Lung (tissue), 12 donors: ENCODE measurements around the gene PTGES3. TPM values are rescaled to one million over a fixed set of nuclear protein-coding genes. Genes with fewer than 3 reads are reported as not detected.
A peak's percentile ranks its signal among the peaks of the same experiment; 100 is the strongest.

Experiments
- ATAC-seq: fragments of 200-7000 bp; cut with Tn5 transposase; one replicate; pipeline ENCODE4 v1.9.1; 2020; ENCODE audit warnings: moderate number of reproducible peaks; ENCODE audit not compliant: insufficient read depth, low FRiP score
- DNase-seq, 3 donors: peaks; one replicate each; pipeline ENCODE4 v3.0.0-alpha.2; 2013 to 2017
- H3K27ac ChIP-seq, 2 donors: one replicate each; pipeline ENCODE4 v1.5.1; 2013; ENCODE audit warnings: mild to moderate bottlenecking in 2 of 2, moderate library complexity in 2 of 2, control low read depth in 1 of 2, inconsistent platforms in 1 of 2, low read depth in 1 of 2, low read length in 1 of 2
- H3K27me3 ChIP-seq, 3 donors: one replicate each; pipeline ENCODE4 v1.5.1; 2013; ENCODE audit warnings: low read length in 2 of 3; ENCODE audit not compliant: control insufficient read depth in 3 of 3, insufficient read depth in 3 of 3
- H3K36me3 ChIP-seq, 4 donors: one replicate each; pipeline ENCODE4 v1.5.1; 2013; ENCODE audit warnings: low read length in 4 of 4, mild to moderate bottlenecking in 1 of 4, moderate library complexity in 1 of 4; ENCODE audit not compliant: control insufficient read depth in 4 of 4, insufficient read depth in 4 of 4
- H3K4me1 ChIP-seq, 5 donors: one replicate each; pipeline ENCODE4 v1.5.1; 2013; ENCODE audit warnings: low read length in 5 of 5, mild to moderate bottlenecking in 2 of 5, moderate library complexity in 1 of 5; ENCODE audit not compliant: control insufficient read depth in 5 of 5, insufficient read depth in 5 of 5
- H3K4me3 ChIP-seq: one replicate; pipeline ENCODE4 v1.5.1; 2013; ENCODE audit warnings: mild to moderate bottlenecking, control low read depth, moderate library complexity
- H3K9ac ChIP-seq, 2 donors: one replicate each; pipeline ENCODE4 v1.5.1; 2013; ENCODE audit warnings: low read length in 2 of 2, control low read depth in 1 of 2; ENCODE audit not compliant: insufficient read depth in 1 of 2
- H3K9me3 ChIP-seq, 4 donors: one replicate each; pipeline ENCODE4 v1.5.1; 2013; ENCODE audit warnings: low read length in 3 of 4, mild to moderate bottlenecking in 1 of 4, moderate library complexity in 1 of 4; ENCODE audit not compliant: control insufficient read depth in 4 of 4, insufficient read depth in 3 of 4
- CTCF ChIP-seq: IDR thresholded peaks from 2 replicates; pipeline ENCODE4 v1.5.1; 2012; ENCODE audit warnings: mild to moderate bottlenecking; ENCODE audit errors: control extremely low read depth, extremely low read depth
- WGBS, 2 donors: extraction: QIAGEN DNeasy Blood & Tissue Kit; methylation state at CpG; one replicate each; pipeline ENCODE4 v1.1.7; 2013; 5-methylcytosine and 5-hydroxymethylcytosine counted together
- polyA plus RNA-seq, 2 donors: library from polyadenylated mRNA; stranded (reverse); fragments of 200-250 nt; gene quantifications; one replicate each; pipeline ENCODE4 v1.2.1, GENCODE V29; 2013
- total RNA-seq, 2 donors: library from RNA; depleted of rRNA in 1 of 2; stranded (reverse); fragments of >200 nt in 1 of 2; gene quantifications; one replicate each; pipeline ENCODE4 v1.2.1, GENCODE V29; 2014 to 2021
- donor health status: control.
- donor health status: control.
- donor health status: Bipolar disorder and iron deficiency.
- donor health status: healthy.
- donor health status: DM: yes; HTN: yes; CAD: no.

Gene PTGES3
- total and polyA plus RNA-seq, 4 donors, result 88.6 to 180 (median 152) TPM

DNA sequence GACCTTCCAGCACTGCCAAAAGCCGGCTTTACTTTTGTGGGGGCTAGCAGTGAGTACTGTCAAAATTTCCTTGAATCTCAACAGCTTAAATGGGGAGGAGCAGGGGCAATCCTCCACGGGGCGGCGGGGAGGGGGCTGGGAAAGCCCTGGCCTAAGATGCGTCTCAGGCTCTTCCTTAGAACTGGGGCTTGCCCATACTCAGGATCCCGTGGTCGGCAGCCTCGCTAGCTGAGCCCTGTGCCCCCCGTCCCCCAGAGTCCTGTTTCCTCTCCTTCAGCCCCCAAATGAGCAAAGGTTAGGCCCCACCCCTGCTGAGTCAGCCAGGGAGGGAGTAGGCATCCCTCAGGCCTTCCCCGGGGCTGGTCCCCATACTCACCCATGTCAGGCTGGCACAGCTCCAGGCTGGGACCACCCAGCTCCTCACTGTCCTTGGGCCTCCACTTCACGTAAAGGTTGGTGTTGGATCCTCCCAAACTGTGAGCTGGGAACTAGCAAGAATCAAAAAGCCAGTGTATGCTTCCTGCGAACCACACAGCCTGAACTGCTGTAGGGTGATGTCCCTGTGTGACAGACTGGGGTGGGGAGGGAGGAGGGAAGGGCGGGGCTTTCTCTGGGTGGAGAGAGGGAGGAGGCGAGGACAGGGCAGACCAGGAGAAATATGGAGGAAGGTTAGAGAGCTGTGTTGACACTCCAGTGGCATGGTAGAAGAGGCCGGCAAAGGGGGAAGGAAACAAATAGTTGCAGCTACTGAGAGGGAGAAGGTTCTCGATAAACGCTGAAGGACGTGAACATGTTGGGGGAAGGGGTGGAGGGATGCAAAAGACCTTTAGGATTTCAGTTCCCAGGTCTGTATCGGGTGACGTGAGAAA lies 52.0 kb downstream of the PTGES3 start:
- ATAC-seq (peak; percentile 75), DNase-seq (peak; percentile 91 to 95 (median 95))
- Histone ChIP-seq H3K27ac (peak overlapping the region; percentile 77 to 95), H3K27me3 (no peaks in the 10 kb centered on the region), H3K9ac (peak overlapping the region; percentile 14 to 97), H3K4me1 (peaks cover 15 to 53% (median 19%) of the 10 kb centered on the region in 5 donors), H3K9me3 (no peaks in the 10 kb centered on the region), H3K36me3 (peaks cover 22 to 30% (median 24%) of the 10 kb centered on the region in 4 donors), H3K4me3 (peak overlapping the region; percentile 74)
- no peak for TF ChIP-seq CTCF
- 1 to 2% methylated on average over 20 of the region's 20 CpGs for WGBS, 2 donors

- ATAC-seq (peak; percentile 25), DNase-seq (peak; percentile 68 to 77 (median 69))
- peak overlapping the region; percentile 74 for H3K4me3 ChIP-seq
- H3K27me3 ChIP-seq, result no peaks in the 10 kb centered on the region
- peaks cover 20 to 23% (median 22%) of the 10 kb centered on the region in 4 donors for H3K36me3 ChIP-seq
- H3K9ac ChIP-seq, result peak overlapping the region in 1 of 2 donors; percentile 97
- H3K27ac ChIP-seq, result peak overlapping the region; percentile 77 to 95
- TF ChIP-seq CTCF, result no peak
- no peaks in the 10 kb centered on the region for H3K9me3 ChIP-seq
- 0 to 1% methylated on average over 43 to 47 of the region's 47 CpGs for WGBS, 2 donors
- H3K4me1 ChIP-seq, result peaks cover 15 to 59% (median 21%) of the 10 kb centered on the region in 5 donors
Observed at GRCh38 chr12:56634837-56635791, 53.0 kb downstream of the PTGES3 start.

- H3K36me3 ChIP-seq, result peaks cover 14 to 15% (median 15%) of the 10 kb centered on the region in 4 donors
- peak overlapping the region in 1 of 2 donors; percentile 68 for H3K9ac ChIP-seq
- H3K4me1 ChIP-seq, result peaks cover 15 to 59% (median 21%) of the 10 kb centered on the region in 5 donors
- peak; percentile 44 to 71 (median 45) for DNase-seq
- H3K9me3 ChIP-seq, result no peaks in the 10 kb centered on the region
- WGBS, 2 donors, result 2% methylated on average over 27 of the region's 27 CpGs
- peak overlapping the region; percentile 74 for H3K4me3 ChIP-seq
- no peaks in the 10 kb centered on the region for H3K27me3 ChIP-seq
- peak overlapping the region; percentile 77 to 95 for H3K27ac ChIP-seq
- TF ChIP-seq CTCF, result no peak
- no peak for ATAC-seq
Observed at GRCh38 chr12:56634242-56634836, 53.7 kb downstream of the PTGES3 start.
